NCI-H1092 (cell line): Measurements from ENCODE around the gene ZFC3H1.
"Not testable (repeated sequence)": the region's sequence is repeated elsewhere in the genome, so short reads cannot be mapped to it uniquely, and the experiment has no call there.

Experiments used
- DNase-seq: peaks from one replicate; lab custom pipeline; 2025; lab: John Stamatoyannopoulos, UW

The ZFC3H1 gene

GRCh38 chr12:71582925-71583324 is 80.7 kb downstream of the ZFC3H1 start:
- no peak for DNase-seq

- no peak for DNase-seq
These were observed 82.4 kb downstream of the ZFC3H1 start for GRCh38 chr12:71581206-71581605.

GRCh38 chr12:71578694-71579258 is 84.9 kb downstream of the ZFC3H1 start:
- DNase-seq: no peak

- no peak for DNase-seq
These were observed 87.2 kb downstream of the ZFC3H1 start for GRCh38 chr12:71576496-71576895.

- DNase-seq: not testable (repeated sequence)
These were observed 93.8 kb downstream of the ZFC3H1 start for GRCh38 chr12:71569885-71570284.

- DNase-seq: no peak
These were observed 96.1 kb downstream of the ZFC3H1 start for GRCh38 chr12:71567537-71567936.

GRCh38 chr12:71566655-71567054 is 97.0 kb downstream of the ZFC3H1 start:
- no peak for DNase-seq

- DNase-seq: no peak
These were observed 98.1 kb downstream of the ZFC3H1 start for GRCh38 chr12:71565535-71565934.

- no peak for DNase-seq
These were observed 100.7 kb downstream of the ZFC3H1 start for GRCh38 chr12:71562676-71563595.
